ENCODE measurements around the gene MSANTD1.
"Not testable (repeated sequence)": the region's sequence is repeated elsewhere in the genome, so short reads cannot be mapped to it uniquely, and the experiment has no call there.

MSANTD1 gene

DNA sequence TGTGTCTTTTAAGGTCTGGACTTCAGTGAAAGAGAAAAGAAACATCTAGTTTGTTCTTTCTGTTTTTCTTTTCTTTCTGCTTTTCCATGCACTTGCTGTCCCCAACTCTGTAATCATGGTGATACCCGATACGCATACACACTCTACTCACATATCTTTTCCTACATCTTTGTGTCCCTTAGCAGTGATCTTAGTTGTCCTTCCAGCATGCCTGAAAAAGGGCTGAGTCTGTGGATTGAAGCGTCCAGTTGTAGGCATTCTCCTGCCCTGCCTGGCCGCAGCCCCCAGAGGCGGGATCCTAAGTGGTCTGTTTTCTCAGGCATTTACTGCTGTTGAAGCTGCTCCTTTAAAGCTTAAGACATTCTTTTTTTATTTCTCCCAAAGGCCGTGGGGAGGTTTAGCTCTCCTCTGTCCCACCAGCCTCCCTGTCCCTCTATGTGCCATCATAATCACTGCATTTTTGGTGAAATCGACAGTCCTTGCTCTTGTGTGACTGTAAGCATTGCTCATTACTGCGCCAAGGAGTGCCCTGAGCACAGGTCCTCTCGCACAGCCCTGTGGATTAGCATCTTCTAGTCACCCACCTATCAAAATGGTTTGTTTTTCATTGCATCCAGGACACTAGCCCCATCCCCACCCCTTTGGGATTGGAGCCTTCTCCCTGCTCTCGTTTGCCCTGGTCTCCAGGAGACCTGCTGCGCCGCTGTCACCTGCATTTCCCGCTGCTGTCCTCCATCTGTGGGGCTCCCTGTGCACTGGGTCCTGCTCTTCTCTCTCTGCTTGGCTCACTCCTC lies 48.3 kb downstream of the MSANTD1 start:
- Histone ChIP-seq H3K27me3 (replicated peaks; ENCODE audit: control insufficient read depth, insufficient read depth, low read length, poor library complexity, severe bottlenecking) (no peaks in the 10 kb centered on the region), H3K4me3 (ENCODE audit: insufficient read depth, low read depth, low read length, poor library complexity, severe bottlenecking) (no peak overlapping the region), H3K4me1 (ENCODE audit: control insufficient read depth, insufficient read depth, low read length, poor library complexity, severe bottlenecking) (peaks cover 16% of the 10 kb centered on the region), H3K27ac (ENCODE audit: insufficient read depth, low read length, poor library complexity, severe bottlenecking) (no peak overlapping the region), H3K9me3 (ENCODE audit: control insufficient read depth, low read length) (no peaks in the 10 kb centered on the region), H3K36me3 (ENCODE audit: control insufficient read depth, insufficient read depth, low read length) (no peaks in the 10 kb centered on the region)
- DNase-seq: no peak

DNA sequence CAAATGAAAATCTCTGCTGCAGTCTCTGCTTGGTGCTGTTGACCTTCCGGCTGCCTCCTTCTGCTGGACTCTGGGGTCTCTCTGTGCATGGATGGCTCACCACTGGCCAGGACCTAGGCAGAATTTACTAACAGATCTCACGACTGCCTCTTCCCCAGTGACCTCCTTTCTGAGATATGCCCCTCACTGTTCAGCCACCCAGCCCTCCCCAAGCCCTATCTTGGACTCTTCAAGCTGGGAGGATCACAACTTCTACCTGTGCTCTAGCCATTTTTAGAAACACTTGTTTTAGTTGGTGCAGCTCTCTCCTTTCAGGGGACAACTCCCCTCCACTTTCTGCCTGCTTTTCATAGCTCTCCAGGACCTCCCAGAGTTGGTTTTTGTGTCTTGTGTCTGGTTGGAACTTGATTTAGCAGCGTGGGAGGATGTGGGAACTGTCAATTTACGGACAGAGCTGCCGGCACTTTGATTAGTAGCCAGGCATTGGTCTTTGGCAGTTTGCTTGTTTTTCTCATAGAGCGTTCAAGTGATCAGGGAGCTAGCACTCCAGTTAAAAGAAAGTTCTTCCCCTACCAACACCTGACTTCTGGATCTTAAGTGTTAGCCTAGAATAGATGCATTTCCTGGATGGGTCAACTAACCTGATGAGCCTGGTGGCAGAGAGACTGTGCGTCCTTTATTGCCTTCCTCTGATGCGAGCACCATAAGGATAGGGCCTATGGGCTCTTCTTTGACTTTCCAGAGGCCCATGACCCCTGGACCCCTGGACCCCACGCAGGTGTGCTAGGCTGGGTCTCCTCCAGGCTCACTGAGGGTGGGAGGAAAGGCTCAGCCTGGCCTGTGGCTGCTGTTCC lies 50.4 kb downstream of the MSANTD1 start:
- H3K36me3 ChIP-seq (ENCODE audit: control insufficient read depth, insufficient read depth, low read length): no peaks in the 10 kb centered on the region
- peaks cover 27% of the 10 kb centered on the region for H3K4me1 ChIP-seq (ENCODE audit: control insufficient read depth, insufficient read depth, low read length, poor library complexity, severe bottlenecking)
- H3K27ac ChIP-seq (ENCODE audit: insufficient read depth, low read length, poor library complexity, severe bottlenecking): no peak overlapping the region
- H3K27me3 ChIP-seq (replicated peaks; ENCODE audit: control insufficient read depth, insufficient read depth, low read length, poor library complexity, severe bottlenecking): no peaks in the 10 kb centered on the region
- H3K9me3 ChIP-seq (ENCODE audit: control insufficient read depth, low read length): no peaks in the 10 kb centered on the region
- no peak for DNase-seq
- H3K4me3 ChIP-seq (ENCODE audit: insufficient read depth, low read depth, low read length, poor library complexity, severe bottlenecking): no peak overlapping the region

- H3K4me1 ChIP-seq (ENCODE audit: control insufficient read depth, insufficient read depth, low read length, poor library complexity, severe bottlenecking): peaks cover 27% of the 10 kb centered on the region
- DNase-seq: no peak
- H3K27me3 ChIP-seq (replicated peaks; ENCODE audit: control insufficient read depth, insufficient read depth, low read length, poor library complexity, severe bottlenecking): no peaks in the 10 kb centered on the region
- no peak overlapping the region for H3K27ac ChIP-seq (ENCODE audit: insufficient read depth, low read length, poor library complexity, severe bottlenecking)
- H3K9me3 ChIP-seq (ENCODE audit: control insufficient read depth, low read length): no peaks in the 10 kb centered on the region
- H3K4me3 ChIP-seq (ENCODE audit: insufficient read depth, low read depth, low read length, poor library complexity, severe bottlenecking): no peak overlapping the region
- H3K36me3 ChIP-seq (ENCODE audit: control insufficient read depth, insufficient read depth, low read length): no peaks in the 10 kb centered on the region
These were observed 51.2 kb downstream of the MSANTD1 start for GRCh38 chr4:3299976-3300671.

GRCh38 chr4:3300882-3301281 lies 51.9 kb downstream of the MSANTD1 start:
- not testable (repeated sequence) for DNase-seq; H3K27me3 ChIP-seq (replicated peaks; ENCODE audit: control insufficient read depth, insufficient read depth, low read length, poor library complexity, severe bottlenecking); H3K27ac ChIP-seq (ENCODE audit: insufficient read depth, low read length, poor library complexity, severe bottlenecking); H3K9me3 ChIP-seq (ENCODE audit: control insufficient read depth, low read length); H3K4me3 ChIP-seq (ENCODE audit: insufficient read depth, low read depth, low read length, poor library complexity, severe bottlenecking); H3K36me3 ChIP-seq (ENCODE audit: control insufficient read depth, insufficient read depth, low read length)
- H3K4me1 ChIP-seq (ENCODE audit: control insufficient read depth, insufficient read depth, low read length, poor library complexity, severe bottlenecking): peaks cover 27% of the 10 kb centered on the region

DNA sequence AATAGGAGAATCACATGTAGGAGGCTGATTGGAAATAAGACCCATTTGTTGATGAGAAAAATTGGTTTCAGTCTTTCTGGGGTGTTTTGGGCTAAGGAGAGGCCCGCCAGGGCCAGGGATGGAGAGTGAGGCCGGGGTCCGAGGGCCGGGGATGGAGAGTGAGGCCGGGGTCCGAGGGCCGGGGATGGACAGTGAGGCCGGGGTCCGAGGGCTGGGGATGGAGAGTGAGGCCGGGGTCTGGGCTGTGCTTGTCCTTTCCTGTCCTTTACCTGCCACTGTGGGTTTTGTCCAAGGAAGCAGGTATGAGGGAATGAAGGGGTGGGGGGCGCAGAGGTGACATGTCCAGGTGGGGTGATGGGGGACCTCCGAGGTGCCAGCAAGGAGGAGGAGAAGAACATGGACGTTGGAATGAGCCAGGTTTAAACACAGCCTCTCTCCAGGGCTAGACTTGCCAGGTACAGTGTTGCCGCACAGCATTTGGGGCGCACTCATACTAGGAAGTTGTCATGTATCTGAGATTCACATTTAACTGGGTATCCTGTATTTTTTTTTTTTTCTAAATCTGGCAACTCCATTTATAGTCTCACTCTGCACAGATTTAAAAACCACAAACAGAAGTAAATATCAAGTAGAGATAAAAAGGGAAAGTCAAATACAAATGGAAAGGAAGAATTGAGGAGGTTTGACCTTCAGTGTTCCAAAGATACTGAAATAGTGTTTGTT lies 52.7 kb downstream of the MSANTD1 start:
- DNase-seq: no peak
- Histone ChIP-seq H3K4me3 (ENCODE audit: insufficient read depth, low read depth, low read length, poor library complexity, severe bottlenecking) (peak overlapping the region; percentile 43), H3K9me3 (ENCODE audit: control insufficient read depth, low read length) (no peaks in the 10 kb centered on the region), H3K27me3 (replicated peaks; ENCODE audit: control insufficient read depth, insufficient read depth, low read length, poor library complexity, severe bottlenecking) (no peaks in the 10 kb centered on the region), H3K4me1 (ENCODE audit: control insufficient read depth, insufficient read depth, low read length, poor library complexity, severe bottlenecking) (peaks cover 27% of the 10 kb centered on the region), H3K27ac (ENCODE audit: insufficient read depth, low read length, poor library complexity, severe bottlenecking) (peak overlapping the region; percentile 41), H3K36me3 (ENCODE audit: control insufficient read depth, insufficient read depth, low read length) (no peaks in the 10 kb centered on the region)

GRCh38 chr4:3302173-3302785 lies 53.3 kb downstream of the MSANTD1 start:
- Histone ChIP-seq H3K27me3 (replicated peaks; ENCODE audit: control insufficient read depth, insufficient read depth, low read length, poor library complexity, severe bottlenecking) (no peaks in the 10 kb centered on the region), H3K9me3 (ENCODE audit: control insufficient read depth, low read length) (no peaks in the 10 kb centered on the region), H3K27ac (ENCODE audit: insufficient read depth, low read length, poor library complexity, severe bottlenecking) (peak overlapping the region; percentile 41), H3K4me1 (ENCODE audit: control insufficient read depth, insufficient read depth, low read length, poor library complexity, severe bottlenecking) (peaks cover 27% of the 10 kb centered on the region), H3K4me3 (ENCODE audit: insufficient read depth, low read depth, low read length, poor library complexity, severe bottlenecking) (peak overlapping the region; percentile 43), H3K36me3 (ENCODE audit: control insufficient read depth, insufficient read depth, low read length) (no peaks in the 10 kb centered on the region)
- DNase-seq: peak; percentile 72 to 84 (median 80)

DNA sequence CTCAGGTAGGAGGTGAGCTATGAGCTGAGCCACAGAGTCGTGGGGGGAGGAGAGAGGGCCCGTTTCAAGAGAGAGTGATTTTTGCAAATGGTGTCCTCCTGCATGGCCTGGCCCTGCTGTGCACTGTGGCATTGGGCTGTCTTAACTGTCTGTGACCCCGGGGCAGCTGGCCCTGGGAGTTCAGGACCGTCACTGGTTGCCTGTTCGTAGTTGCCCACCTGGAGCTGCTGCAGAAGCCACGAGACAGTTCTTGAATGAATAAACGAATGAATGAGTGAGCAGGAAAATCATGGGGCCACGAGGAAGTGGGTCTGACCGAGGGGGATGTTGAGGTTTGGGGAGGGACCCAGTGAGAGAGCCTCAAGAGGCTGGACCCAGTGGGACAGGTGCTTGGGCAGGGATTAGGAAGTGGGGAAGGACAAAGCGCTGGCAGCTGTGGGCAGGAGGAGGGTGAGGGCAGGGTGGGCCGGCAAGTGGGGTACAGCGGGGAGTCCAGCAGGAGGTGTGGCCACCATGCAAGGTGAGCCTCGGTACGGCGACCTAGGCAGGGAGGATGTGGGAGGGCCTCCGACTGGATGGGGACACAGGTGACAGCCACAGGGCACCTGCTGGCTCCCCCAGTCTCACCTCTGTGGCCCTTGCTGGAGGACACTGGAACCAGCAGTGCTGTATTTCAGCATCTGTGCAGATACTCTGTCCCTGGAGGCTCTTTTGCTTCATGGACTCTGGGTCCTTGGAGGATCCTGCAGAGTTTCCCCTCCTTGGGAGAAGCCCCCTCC lies 54.0 kb downstream of the MSANTD1 start:
- Histone ChIP-seq H3K27ac (ENCODE audit: insufficient read depth, low read length, poor library complexity, severe bottlenecking) (peak overlapping the region; percentile 40), H3K9me3 (ENCODE audit: control insufficient read depth, low read length) (no peaks in the 10 kb centered on the region), H3K4me3 (ENCODE audit: insufficient read depth, low read depth, low read length, poor library complexity, severe bottlenecking) (peak overlapping the region; percentile 43), H3K36me3 (ENCODE audit: control insufficient read depth, insufficient read depth, low read length) (no peaks in the 10 kb centered on the region), H3K27me3 (replicated peaks; ENCODE audit: control insufficient read depth, insufficient read depth, low read length, poor library complexity, severe bottlenecking) (no peaks in the 10 kb centered on the region), H3K4me1 (ENCODE audit: control insufficient read depth, insufficient read depth, low read length, poor library complexity, severe bottlenecking) (peaks cover 27% of the 10 kb centered on the region)
- DNase-seq: peak in 1 of 3 donors; percentile 11

DNA sequence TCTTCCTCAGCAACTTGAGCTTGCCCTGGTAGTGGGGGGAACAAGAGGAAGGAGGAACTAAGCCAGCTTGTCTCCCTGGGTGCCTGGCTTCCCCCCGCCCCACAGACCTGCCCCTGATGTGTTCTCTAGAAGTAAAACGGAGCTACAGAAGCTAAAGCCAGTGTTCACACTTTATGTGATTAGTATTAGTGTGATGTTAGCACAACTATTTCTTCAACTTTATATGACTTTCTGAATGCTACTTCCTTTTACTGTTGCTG lies 54.5 kb downstream of the MSANTD1 start:
- H3K4me1 ChIP-seq (ENCODE audit: control insufficient read depth, insufficient read depth, low read length, poor library complexity, severe bottlenecking): peaks cover 27% of the 10 kb centered on the region
- H3K4me3 ChIP-seq (ENCODE audit: insufficient read depth, low read depth, low read length, poor library complexity, severe bottlenecking): no peak overlapping the region
- no peak for DNase-seq
- no peak overlapping the region for H3K27ac ChIP-seq (ENCODE audit: insufficient read depth, low read length, poor library complexity, severe bottlenecking)
- no peaks in the 10 kb centered on the region for H3K36me3 ChIP-seq (ENCODE audit: control insufficient read depth, insufficient read depth, low read length)
- H3K27me3 ChIP-seq (replicated peaks; ENCODE audit: control insufficient read depth, insufficient read depth, low read length, poor library complexity, severe bottlenecking): no peaks in the 10 kb centered on the region
- no peaks in the 10 kb centered on the region for H3K9me3 ChIP-seq (ENCODE audit: control insufficient read depth, low read length)

Measured in effector memory CD4-positive, alpha-beta T cell (primary cell).